NCI-H82 treated with DMSO at 0.1 percent for 48 hours (cell line): ENCODE data around the gene OR10G2.

Experiments used
- DNase-seq: peaks from one replicate; lab custom pipeline; 2025; ENCODE audit not compliant: unreplicated experiment; lab: John Stamatoyannopoulos, UW

The OR10G2 gene

GRCh38 chr14:21589317-21589716 is 45.4 kb downstream of the OR10G2 start:
- DNase-seq = no peak
